Putamen (tissue), 1 donor: ENCODE results near the gene SENP3.

ENCODE experiments used
- DNase-seq: peaks from one replicate; pipeline ENCODE4 v3.0.0-alpha.2; 2016; ENCODE audit warnings: low spot score

Gene SENP3

DNA sequence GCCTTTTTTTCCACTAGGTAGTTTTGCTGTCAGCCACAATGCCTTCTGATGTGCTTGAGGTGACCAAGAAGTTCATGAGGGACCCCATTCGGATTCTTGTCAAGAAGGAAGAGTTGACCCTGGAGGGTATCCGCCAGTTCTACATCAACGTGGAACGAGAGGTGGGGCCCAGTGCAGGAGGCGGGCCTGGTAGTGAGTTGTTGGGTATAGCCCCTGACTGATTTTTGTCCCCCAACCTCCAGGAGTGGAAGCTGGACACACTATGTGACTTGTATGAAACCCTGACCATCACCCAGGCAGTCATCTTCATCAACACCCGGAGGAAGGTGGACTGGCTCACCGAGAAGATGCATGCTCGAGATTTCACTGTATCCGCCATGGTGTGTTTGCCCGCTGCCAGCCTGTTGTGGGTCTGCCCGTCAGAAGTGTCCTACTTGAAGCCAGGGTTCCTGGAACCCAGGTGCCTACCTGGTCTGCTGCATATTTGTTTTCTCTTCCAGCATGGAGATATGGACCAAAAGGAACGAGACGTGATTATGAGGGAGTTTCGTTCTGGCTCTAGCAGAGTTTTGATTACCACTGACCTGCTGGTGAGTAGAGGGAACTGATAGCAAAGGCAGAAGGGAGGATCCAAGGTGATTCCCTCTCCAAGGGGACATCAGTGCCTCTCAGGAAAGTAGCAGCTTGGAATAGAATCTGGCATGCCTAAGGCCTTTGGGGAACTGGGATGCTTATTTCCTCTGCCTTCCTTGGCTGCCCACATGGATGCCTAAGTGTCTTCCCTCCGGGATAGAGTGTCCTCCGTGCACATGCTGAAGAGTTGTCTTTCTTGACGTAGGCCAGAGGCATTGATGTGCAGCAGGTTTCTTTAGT lies 15.8 kb downstream of the SENP3 start:
- DNase-seq = no peak

DNA sequence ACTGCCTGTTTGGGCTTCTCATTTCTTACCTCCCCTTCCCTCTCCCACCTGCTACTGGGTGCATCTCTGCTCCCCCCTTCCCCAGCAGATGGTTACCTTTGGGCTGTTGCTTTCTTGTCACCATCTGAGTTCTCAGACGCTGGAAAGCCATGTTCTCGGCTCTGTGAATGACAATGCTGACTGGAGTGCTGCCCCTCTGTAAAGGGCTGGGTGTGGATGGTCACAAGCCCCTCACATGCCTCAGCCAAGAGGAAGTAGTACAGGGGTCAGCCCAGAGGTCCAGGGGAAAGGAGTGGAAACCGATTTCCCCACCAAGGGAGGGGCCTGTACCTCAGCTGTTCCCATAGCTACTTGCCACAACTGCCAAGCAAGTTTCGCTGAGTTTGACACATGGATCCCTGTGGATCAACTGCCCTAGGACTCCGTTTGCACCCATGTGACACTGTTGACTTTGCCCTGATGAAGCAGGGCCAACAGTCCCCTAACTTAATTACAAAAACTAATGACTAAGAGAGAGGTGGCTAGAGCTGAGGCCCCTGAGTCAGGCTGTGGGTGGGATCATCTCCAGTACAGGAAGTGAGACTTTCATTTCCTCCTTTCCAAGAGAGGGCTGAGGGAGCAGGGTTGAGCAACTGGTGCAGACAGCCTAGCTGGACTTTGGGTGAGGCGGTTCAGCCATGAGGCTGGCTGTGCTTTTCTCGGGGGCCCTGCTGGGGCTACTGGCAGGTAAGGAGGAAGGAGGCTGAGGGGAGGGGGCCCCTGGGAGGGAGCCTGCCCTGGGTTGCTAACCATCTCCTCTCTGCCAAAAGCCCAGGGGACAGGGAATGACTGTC lies 17.5 kb downstream of the SENP3 start, which contains the start of gene CD68:
Gene CD68 (plus strand): TSS at position 638 of the 833 bp plus-strand sequence. CDS start 40 bp downstream, at position 678.
- DNase-seq = peak; percentile 35

DNA sequence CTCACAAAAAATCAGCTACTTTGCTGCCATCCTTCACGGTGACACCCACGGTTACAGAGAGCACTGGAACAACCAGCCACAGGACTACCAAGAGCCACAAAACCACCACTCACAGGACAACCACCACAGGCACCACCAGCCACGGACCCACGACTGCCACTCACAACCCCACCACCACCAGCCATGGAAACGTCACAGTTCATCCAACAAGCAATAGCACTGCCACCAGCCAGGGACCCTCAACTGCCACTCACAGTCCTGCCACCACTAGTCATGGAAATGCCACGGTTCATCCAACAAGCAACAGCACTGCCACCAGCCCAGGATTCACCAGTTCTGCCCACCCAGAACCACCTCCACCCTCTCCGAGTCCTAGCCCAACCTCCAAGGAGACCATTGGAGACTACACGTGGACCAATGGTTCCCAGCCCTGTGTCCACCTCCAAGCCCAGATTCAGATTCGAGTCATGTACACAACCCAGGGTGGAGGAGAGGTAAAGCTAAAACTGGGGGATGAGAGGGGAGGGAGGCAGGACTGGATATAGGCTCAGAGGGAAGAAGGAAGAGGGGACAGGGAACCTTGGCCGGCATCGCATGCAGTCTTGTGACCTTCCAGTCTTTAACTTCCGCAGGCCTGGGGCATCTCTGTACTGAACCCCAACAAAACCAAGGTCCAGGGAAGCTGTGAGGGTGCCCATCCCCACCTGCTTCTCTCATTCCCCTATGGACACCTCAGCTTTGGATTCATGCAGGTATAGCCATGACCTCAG lies 18.3 kb downstream of the SENP3 start:
- DNase-seq = no peak

DNA sequence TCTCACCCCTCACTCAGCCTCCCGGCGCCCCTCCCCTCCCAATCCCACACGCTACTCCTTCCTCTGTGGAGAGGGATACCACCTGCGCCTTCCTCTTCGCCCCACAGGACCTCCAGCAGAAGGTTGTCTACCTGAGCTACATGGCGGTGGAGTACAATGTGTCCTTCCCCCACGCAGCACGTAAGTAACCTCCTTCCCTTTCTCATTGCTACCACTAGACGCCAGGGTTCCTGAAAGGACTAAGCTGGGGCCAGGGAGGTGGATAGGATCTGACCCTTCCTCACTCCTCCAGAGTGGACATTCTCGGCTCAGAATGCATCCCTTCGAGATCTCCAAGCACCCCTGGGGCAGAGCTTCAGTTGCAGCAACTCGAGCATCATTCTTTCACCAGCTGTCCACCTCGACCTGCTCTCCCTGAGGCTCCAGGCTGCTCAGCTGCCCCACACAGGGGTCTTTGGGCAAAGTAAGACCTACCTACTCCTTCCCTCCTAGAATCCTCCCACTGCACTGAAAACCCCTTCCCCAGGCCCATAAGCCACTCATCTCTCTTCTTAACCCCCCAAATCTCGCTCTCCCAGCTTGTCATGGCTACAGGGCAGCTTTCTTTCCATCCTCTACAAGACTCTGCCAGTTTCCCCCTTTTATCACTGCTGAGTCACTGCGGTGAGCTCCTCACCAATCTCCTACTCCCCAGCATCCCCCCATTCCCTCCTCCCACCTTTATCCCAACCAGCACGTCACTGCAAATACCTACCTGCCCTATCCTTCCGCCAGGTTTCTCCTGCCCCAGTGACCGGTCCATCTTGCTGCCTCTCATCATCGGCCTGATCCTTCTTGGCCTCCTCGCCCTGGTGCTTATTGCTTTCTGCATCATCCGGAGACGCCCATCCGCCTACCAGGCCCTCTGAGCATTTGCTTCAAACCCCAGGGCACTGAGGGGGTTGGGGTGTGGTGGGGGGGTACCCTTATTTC lies 19.2 kb downstream of the SENP3 start:
- no peak for DNase-seq

DNA sequence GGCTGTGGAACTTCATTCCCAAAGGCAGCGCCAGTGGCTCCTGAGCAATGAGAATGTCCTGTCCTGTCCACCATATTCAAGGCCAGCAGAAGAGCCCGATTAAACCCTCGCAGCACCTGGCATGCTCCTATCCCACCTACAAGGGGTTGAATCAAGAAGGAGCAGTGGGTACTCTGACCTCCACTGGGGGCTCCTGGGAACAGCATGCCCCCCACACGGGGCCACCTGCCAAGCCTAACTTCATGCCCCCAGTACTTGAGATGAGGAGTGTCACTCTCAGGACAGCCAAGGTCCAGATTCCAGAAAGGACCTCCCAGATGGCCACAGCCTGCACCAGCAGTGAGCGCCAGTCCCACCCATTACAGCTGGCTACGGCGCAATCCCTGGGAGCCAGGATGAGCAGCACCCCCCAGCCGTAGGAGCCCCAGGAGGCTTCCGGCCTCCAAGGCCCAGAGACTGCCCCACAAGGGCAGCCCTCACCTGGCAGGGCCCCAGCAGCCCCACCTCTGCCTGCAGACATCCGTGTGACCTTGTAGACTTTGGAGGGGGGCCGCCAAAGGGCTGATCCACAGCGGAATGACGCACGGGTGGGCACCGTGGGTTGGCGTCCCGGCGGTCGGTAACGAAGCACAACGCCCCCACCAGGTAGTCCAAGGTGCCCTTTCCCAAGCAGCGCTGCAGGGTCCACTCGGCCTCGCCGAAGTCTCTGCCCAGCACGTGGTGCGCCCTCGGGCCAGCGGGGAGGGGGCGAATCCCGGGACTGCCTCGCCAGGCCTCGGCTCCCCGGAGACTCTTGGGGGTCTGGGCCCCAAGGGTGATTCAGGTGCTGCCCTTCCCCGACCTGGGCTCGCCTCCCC lies 20.9 kb downstream of the SENP3 start:
- no peak for DNase-seq

DNA sequence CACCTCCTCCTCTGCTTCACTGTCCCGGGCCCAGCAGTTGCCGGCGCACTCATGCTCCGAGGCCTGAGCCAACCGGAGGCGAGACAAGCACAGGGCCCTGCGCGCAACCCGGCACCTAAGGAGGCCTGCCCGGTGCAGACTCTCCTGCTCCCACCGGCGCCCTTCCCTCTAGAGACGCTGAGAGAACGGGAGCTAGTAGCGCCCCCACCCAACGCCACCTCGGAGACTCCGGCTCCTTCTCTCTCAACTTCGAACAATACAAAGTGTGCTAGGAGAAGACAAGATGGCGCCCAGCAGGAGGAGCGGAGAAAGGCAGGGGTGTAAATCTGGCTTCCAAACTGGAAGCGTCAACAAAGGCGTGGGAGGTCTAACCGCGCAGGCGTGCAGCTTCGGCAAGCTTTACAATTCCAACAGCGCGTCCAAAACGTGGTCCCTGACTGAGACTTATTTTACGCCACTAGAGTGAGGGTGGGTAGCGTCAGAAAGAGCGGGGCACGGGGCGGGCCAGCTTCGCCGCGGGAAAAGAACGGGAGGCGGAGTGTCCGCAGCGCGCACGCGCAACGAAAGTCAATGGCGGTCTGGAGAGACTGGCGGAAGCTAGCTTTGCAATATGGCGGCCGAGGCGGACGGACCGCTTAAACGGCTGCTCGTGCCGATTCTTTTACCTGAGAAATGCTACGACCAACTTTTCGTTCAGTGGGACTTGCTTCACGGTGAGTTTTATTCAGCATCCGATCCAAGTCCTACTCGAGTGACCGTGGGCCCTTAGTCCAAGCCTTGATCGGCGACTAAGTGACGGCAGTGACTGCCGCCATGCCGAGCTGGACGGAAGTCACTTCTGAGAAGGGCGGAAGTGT lies 21.8 kb downstream of the SENP3 start, which contains the start of gene MPDU1:
Gene MPDU1 (plus strand): TSS at position 600 of the 857 bp plus-strand sequence. CDS start 11 bp downstream, at position 611.
- DNase-seq = peak; percentile 96

DNA sequence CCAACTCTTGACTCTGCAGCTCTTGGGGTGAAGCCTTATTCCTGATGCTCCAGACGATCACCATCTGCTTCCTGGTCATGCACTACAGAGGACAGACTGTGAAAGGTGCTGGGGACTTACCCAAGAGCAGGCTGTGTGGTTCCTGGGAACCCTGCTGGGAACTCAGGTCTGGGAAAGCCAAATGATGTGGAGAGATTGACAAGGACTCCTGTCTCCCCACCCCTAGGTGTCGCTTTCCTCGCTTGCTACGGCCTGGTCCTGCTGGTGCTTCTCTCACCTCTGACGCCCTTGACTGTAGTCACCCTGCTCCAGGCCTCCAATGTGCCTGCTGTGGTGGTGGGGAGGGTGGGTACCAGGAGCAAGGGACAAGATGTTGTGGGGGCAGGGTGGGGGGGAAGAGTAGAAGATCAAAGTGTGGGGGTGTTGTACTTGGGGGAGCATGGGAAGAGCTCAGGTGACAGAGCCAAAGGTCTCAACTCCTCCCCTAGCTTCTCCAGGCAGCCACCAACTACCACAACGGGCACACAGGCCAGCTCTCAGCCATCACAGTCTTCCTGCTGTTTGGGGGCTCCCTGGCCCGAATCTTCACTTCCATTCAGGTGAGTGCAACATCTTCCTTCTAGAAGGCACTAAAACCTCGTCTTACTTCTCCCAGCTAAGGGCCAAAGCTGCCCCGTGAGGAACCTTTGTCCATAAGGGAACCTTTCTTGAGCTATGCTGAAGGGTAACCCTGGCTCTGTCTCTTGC lies 25.1 kb downstream of the SENP3 start:
- DNase-seq = no peak

DNA sequence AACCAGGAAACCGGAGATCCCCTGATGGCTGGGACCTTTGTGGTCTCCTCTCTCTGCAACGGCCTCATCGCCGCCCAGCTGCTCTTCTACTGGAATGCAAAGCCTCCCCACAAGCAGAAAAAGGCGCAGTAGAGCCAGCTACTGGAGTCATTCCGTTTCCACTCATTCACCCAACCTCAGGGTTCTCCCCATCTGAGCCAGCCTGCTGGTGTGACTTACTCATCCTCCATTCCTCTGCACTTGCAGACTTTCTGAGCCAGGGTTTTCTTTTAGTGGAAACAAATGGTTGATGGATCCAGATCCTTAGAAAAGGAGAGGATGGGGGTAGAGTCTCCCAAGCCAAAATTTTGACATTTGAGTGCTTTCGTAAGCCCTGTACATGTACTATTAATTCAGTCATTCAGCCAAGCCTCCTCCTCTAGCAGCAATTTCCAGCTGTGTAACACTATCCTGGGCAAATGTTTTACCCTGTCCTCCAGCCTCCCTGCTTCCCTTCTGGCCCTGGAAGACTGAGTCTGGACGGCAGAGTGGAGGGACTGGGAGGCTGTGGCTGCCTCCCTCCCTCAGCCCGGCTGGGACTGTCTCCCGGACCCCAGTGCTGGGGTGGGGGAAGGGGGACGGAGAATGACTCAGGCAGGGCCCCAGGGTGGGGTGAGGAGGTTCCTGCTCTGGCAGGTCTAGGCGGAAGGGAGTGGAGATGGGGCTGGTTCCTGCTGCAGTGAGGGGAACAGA lies 25.9 kb downstream of the SENP3 start:
- no peak for DNase-seq

DNA sequence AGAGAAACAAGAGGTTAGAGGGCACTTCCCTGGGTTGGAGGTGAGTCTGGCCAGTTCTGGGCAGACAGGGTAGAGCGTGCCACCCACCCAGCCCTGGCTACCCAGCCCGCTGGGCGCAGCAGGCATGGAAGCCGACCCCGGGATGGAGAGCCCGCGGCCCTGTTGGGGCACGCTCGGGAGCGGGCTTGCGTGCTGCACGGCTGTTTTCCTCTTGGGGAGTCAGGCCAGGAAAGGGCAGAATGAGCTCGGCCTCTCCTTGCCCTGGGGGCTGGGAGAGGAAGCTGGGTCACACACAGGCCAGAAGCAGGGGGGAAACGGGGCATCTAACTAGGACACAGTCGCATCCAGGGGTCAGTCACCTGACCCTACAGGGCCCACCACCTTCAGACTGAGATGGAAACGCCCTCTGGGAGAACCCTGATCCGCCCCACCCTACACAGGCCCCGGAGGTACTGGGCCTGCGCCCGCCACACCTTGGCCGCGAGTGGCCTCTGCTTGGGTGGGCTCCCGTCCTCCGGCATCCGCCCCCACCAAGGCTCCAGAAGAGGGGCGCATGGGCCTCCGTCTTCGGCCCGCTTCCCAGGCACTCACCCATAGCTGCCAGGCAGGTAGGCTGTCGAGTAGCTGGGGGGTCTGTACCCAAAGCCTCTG lies 27.0 kb downstream of the SENP3 start:
- DNase-seq = no peak

DNA sequence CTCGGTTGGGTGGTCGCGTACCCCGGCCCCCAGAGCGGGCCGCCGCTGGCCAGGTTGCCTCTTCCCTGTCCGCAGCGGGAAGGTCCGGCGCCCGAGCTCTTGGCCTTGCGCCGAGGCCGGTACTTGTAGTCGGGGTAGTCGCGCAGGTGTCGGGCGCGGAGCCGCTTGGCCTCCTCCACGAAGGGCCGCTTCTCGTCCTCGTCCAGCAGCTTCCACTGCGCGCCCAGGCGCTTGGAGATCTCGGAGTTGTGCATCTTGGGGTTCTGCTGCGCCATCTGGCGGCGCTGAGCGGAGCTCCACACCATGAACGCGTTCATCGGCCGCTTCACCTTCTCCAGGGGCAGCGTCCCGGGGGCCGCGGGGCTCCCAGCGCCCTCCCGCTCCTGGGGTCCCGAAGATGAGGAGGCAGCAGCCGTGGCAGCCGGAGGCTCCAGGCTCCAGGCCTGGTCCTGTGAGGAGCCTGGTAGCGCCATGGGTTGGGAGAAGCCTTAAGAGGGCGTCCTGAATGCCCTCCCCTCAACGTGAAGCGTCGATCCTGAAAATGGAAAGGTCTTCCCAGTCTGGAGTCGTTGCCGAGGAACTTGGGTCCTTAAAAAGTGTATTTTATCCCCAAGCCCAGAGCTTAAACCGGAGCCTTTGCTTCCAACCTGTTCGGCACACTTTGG lies 27.6 kb downstream of the SENP3 start:
- peak; percentile 81 for DNase-seq

DNA sequence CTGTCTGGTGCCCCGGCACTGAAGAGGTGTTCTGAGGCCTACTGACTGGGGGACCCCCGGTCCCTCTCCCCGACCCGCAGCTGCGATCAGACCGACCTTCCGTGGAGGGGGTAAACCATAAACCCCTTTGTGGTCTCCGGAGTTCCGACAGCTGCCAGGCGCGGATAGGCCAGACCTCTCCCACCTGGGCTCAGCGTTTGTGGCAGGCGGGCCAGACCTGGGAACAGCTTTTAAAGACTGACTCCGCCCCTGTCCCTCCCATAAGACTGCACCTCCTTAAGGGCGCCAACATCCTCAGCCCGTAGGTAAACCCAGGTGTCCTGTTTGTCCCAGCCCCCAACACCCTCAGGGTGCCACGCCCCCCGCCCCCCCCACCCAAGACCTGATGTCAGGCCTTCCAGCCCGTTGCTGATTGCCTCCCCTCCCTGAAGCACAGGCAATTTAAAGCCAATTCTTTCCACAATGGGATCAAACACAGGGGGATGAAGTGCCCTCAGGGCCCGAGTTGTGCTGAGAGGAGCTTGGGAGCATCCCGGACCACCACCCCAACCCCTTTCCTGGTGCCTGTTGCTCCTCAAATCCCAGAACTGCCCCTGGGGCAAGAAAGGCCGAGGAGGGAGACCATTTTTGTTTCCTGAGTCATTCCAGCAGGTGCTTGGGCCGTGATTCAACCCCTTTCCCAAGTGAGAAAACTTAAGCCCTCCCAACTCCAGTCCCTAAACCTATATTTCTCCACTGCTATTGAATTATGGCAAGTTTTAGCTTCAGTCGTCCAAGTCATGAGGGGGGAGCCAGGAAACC lies 28.4 kb downstream of the SENP3 start, which contains the start of gene SOX15:
Gene SOX15 (minus strand): TSS at position 204 of the 801 bp plus-strand sequence. CDS start 418 bp downstream, outside the sequence.
- DNase-seq = no peak

DNA sequence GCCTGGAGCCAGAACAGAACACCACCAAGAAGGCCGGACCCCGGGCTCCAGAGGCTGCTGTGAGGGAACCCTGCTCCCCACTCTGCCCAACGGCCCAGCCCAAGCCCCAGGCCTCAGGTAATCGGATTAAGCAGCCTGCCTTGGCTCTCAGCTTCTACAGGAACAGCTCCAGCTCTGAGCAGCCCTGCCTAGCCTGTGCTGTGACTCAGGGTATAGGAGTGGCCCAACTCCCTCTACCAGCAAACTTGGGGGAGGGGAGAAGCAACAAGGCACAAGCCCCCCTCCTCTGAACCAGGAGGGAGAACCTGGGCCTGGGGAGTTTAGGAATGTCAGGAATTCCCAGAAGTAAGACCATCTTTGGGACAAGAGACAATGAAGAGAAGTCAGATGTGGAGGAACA lies 29.0 kb downstream of the SENP3 start:
- DNase-seq = no peak

DNA sequence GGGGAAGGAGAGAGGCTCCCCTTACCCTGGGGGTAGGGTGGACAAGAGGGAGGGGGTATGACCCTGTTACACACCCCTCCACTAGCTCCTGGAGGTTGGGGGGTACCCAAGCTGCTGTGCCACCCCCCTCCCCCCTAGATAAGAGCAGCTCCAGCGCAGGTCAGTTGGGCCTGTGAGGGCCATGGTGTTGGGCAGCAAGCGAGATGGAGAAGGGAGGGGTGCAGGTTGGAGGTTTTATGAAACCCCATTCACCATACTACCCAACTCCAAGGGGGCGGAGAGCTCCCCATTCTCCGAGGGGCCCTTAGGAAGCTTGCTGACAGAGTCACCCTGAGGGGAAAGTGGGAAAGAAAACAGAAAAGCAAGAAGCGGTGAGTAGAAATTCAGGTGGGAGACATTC lies 29.9 kb downstream of the SENP3 start:
- no peak for DNase-seq

DNA sequence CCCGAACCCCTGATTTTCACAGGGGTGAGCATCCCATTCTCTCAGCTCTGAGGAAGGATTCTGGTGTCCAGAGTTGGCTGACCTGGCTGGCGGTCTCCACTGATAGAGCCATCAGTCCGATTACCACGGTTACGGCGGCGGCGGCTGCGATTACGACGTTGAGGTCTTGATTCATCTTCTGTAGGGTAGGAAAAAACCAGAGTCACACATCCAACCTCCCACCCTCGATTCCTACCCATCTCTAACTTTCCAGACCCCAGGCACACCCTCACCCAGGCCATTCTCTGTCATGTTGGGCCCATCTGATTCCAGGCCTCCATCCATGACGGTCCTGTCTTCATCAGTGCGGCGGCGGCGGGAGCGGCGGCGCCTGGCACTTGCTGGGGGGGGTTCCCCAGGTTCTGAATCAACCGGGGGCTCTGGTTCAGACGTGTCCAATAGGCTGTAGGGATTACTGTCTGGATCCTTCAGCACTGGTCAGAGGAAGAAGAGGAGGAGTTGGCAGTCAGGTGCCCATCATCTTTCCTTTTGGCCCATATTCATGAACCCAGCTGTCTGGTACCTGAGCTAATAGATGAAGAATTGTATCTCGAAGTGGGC lies 30.8 kb downstream of the SENP3 start:
- no peak for DNase-seq

DNA sequence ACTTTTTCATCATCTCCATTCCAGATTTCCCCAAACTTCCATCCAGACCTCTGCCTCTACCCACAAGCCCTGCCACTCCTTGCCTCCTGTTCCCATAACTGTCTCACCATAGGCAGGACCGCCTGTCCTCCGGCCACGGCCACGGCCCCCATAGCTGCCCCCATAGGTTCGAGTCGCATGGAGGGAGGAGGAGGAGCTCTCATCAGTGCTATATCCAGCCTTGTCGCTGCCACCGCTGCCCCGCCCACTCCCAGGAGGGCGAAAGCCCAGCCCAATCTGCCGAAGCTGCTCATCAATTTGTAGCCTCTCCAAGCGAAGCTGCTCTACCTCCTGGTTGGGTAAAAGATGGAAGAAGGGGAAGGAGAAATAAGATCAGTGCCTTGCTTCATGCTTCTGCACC lies 31.6 kb downstream of the SENP3 start:
- no peak for DNase-seq
